Mesendoderm (in vitro differentiated cells): Measurements from ENCODE around the gene SERPINI1.

Source experiments
- DNase-seq: peaks from one replicate; pipeline ENCODE4 v3.0.0; 2013
- H2AK5ac ChIP-seq: 2 replicates; pipeline ENCODE4 v1.6.1; 2013; ENCODE audit warnings: low read length, inconsistent platforms
- H2BK120ac ChIP-seq: 2 replicates; pipeline ENCODE4 v1.6.1; 2013; ENCODE audit warnings: low read depth, mild to moderate bottlenecking, low read length, moderate library complexity, mixed read lengths
- H2BK15ac ChIP-seq: replicated peaks from 2 replicates; pipeline ENCODE4 v1.6.1; 2013; ENCODE audit warnings: low read depth, mild to moderate bottlenecking, moderate library complexity
- H2BK5ac ChIP-seq: 2 replicates; pipeline ENCODE4 v1.6.1; 2013; ENCODE audit warnings: low read length, inconsistent platforms
- H3K18ac ChIP-seq: 2 replicates; pipeline ENCODE4 v1.6.1; 2013; ENCODE audit warnings: mild to moderate bottlenecking, low read length, mixed read lengths
- H3K23ac ChIP-seq: one replicate; pipeline ENCODE4 v1.6.1; 2013; ENCODE audit warnings: low read length
- H3K27ac ChIP-seq: 2 replicates; pipeline ENCODE4 v1.5.1; 2013; ENCODE audit warnings: low read depth, mild to moderate bottlenecking, inconsistent platforms, low read length, moderate library complexity
- H3K27me3 ChIP-seq: 2 replicates; pipeline ENCODE4 v1.6.1; 2013; ENCODE audit warnings: low read length, control low read depth, mild to moderate bottlenecking, inconsistent platforms; ENCODE audit not compliant: insufficient read depth, poor library complexity
- H3K36me3 ChIP-seq: 2 replicates; pipeline ENCODE4 v1.6.1; 2013; ENCODE audit warnings: low read length, inconsistent platforms; ENCODE audit not compliant: control insufficient read depth, insufficient read depth
- H3K4ac ChIP-seq: one replicate; pipeline ENCODE4 v1.6.1; 2013; ENCODE audit warnings: low read depth, mild to moderate bottlenecking, low read length, moderate library complexity
- H3K4me1 ChIP-seq: 2 replicates; pipeline ENCODE4 v1.6.1; 2013; ENCODE audit warnings: low read depth, low read length, inconsistent platforms; ENCODE audit not compliant: control insufficient read depth
- H3K4me2 ChIP-seq: 2 replicates; pipeline ENCODE4 v1.6.1; 2013; ENCODE audit warnings: low read length
- H3K4me3 ChIP-seq: 2 replicates; pipeline ENCODE4 v1.5.1; 2013; ENCODE audit warnings: mild to moderate bottlenecking, low read length
- H3K56ac ChIP-seq: one replicate; pipeline ENCODE4 v1.6.1; 2013; ENCODE audit warnings: low read length
- H3K79me1 ChIP-seq: 2 replicates; pipeline ENCODE4 v1.6.1; 2013; ENCODE audit warnings: low read length, inconsistent platforms
- H3K79me2 ChIP-seq: 2 replicates; pipeline ENCODE4 v1.6.1; 2013; ENCODE audit warnings: mild to moderate bottlenecking, low read length; ENCODE audit not compliant: control insufficient read depth, insufficient read depth
- H3K9ac ChIP-seq: 2 replicates; pipeline ENCODE4 v1.6.1; 2013; ENCODE audit warnings: low read length, inconsistent platforms
- H4K5ac ChIP-seq: one replicate; pipeline ENCODE4 v1.6.1; 2013; ENCODE audit warnings: low read length
- H4K8ac ChIP-seq: one replicate; pipeline ENCODE4 v1.6.1; 2013; ENCODE audit warnings: low read depth, mild to moderate bottlenecking, control low read depth, low read length, moderate library complexity
- WGBS: extraction: QIAGEN DNeasy Blood & Tissue Kit; methylation state at CpG from one replicate; pipeline ENCODE4 v1.1.7; 2013; ENCODE audit warnings: low lambda C conversion rate, missing lambda C conversion rate; ENCODE audit not compliant: insufficient coverage; ENCODE audit errors: extremely low coverage; 5-methylcytosine and 5-hydroxymethylcytosine counted together

SERPINI1 gene

DNA sequence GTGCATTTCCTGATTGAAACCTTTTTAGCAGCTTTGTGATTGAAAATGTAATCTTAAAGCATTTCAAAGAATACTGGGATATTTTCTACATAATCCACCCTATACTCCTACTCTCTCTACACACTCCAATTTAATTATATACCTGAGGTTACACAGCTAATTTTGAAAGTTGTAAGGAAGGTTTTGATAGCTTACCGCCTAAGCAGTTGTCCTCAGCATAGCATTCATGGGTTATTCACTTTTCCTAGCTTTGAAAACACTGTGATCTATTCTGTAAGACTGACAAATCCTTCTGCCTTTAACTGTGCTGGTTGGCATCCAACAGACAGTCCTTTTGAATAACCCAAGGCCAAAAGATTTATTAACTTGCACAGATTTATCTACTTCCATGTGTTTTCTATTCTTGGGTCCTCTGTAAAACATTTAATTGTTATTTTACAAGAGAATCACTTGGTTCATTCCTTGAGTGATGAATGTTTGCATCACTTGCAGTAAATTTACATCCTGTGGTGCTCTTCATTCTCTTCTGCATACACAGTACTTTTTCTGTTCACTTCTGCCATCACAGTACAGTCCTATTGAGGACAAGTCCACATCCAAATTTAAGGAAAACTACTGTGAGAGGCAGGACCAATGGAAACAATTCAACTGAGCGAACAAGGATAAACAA is 44.8 kb downstream of the SERPINI1 start:
- no peak for DNase-seq
- no peaks in the 10 kb centered on the region for H3K4me1 ChIP-seq
- H2AK5ac ChIP-seq = no peak overlapping the region
- no CpG with 5 or more reads among the region's 2 CpGs for WGBS
- H3K79me1 ChIP-seq = no peaks in the 10 kb centered on the region
- H3K79me2 ChIP-seq = no peaks in the 10 kb centered on the region
- no peak overlapping the region for H3K4ac ChIP-seq
- no peak overlapping the region for H3K27ac ChIP-seq
- H3K18ac ChIP-seq = no peak overlapping the region
- no peak overlapping the region for H3K4me3 ChIP-seq
- H2BK15ac ChIP-seq = no peak overlapping the region
- no peaks in the 10 kb centered on the region for H3K36me3 ChIP-seq
- no peak overlapping the region for H3K23ac ChIP-seq
- no peak overlapping the region for H3K9ac ChIP-seq
- no peak overlapping the region for H4K8ac ChIP-seq
- no peak overlapping the region for H3K56ac ChIP-seq
- no peak overlapping the region for H2BK120ac ChIP-seq
- H4K5ac ChIP-seq = no peak overlapping the region
- H3K27me3 ChIP-seq = no peaks in the 10 kb centered on the region
- H2BK5ac ChIP-seq = no peak overlapping the region
- no peak overlapping the region for H3K4me2 ChIP-seq

DNA sequence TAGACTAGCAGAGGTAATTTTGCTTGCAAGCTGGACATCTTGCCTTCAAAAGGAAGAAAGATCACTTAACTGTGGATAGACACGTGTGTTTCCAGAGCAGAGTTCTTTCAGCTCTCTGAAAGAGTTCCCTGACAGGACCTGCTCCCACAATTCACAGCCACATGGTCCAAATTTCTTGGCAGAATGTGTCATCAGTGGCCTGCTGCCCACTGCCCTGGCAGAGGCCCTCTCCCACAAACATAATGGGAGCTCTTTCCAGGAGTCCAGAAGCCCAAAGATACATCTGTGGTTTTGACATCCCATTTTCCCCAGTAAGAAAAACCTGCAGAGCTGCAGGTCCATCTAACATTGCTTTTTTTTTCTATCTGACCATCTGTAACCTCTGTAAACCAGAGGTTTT is 48.3 kb downstream of the SERPINI1 start:
- no peaks in the 10 kb centered on the region for H3K79me1 ChIP-seq
- WGBS = no CpG with 5 or more reads among the region's 1 CpG
- no peak overlapping the region for H2AK5ac ChIP-seq
- H3K4me1 ChIP-seq = no peaks in the 10 kb centered on the region
- H3K23ac ChIP-seq = no peak overlapping the region
- no peak overlapping the region for H2BK5ac ChIP-seq
- no peaks in the 10 kb centered on the region for H3K79me2 ChIP-seq
- no peak overlapping the region for H4K5ac ChIP-seq
- H2BK120ac ChIP-seq = no peak overlapping the region
- no peak overlapping the region for H3K4me3 ChIP-seq
- no peak overlapping the region for H2BK15ac ChIP-seq
- no peak for DNase-seq
- H3K18ac ChIP-seq = no peak overlapping the region
- H3K4ac ChIP-seq = no peak overlapping the region
- H3K4me2 ChIP-seq = no peak overlapping the region
- no peaks in the 10 kb centered on the region for H3K36me3 ChIP-seq
- H4K8ac ChIP-seq = no peak overlapping the region
- no peak overlapping the region for H3K27ac ChIP-seq
- no peak overlapping the region for H3K56ac ChIP-seq
- H3K9ac ChIP-seq = no peak overlapping the region
- H3K27me3 ChIP-seq = no peaks in the 10 kb centered on the region

DNA sequence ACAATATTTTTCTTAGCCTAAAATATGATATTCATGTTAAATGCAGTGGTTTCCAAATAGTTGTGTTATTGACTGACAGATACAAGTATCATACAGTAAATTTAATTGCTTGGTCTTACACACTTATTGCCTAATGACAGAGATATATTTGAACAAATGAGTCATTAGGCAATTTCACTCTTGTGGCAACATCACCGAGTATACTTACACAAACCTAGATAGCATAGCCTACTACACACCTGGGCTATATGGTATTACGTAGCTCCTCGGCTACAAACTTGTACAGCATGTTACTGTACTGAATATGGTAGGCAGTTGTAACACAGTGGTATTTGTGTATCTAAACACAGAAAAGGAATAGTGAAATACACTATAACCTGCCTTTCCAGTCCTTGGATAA is 50.3 kb downstream of the SERPINI1 start:
- H3K4ac ChIP-seq = no peak overlapping the region
- H3K4me2 ChIP-seq = no peak overlapping the region
- no peak overlapping the region for H3K4me3 ChIP-seq
- WGBS = no CpG with 5 or more reads among the region's 3 CpGs
- no peaks in the 10 kb centered on the region for H3K27me3 ChIP-seq
- H3K23ac ChIP-seq = no peak overlapping the region
- H4K5ac ChIP-seq = no peak overlapping the region
- no peak overlapping the region for H3K27ac ChIP-seq
- no peak overlapping the region for H3K18ac ChIP-seq
- H2BK5ac ChIP-seq = peak overlapping the region; percentile 38
- H3K4me1 ChIP-seq = no peaks in the 10 kb centered on the region
- H3K56ac ChIP-seq = no peak overlapping the region
- no peak overlapping the region for H3K9ac ChIP-seq
- H3K79me1 ChIP-seq = no peaks in the 10 kb centered on the region
- H2AK5ac ChIP-seq = no peak overlapping the region
- H2BK15ac ChIP-seq = no peak overlapping the region
- no peak overlapping the region for H4K8ac ChIP-seq
- H3K79me2 ChIP-seq = no peaks in the 10 kb centered on the region
- DNase-seq = no peak
- H2BK120ac ChIP-seq = no peak overlapping the region
- H3K36me3 ChIP-seq = no peaks in the 10 kb centered on the region

DNA sequence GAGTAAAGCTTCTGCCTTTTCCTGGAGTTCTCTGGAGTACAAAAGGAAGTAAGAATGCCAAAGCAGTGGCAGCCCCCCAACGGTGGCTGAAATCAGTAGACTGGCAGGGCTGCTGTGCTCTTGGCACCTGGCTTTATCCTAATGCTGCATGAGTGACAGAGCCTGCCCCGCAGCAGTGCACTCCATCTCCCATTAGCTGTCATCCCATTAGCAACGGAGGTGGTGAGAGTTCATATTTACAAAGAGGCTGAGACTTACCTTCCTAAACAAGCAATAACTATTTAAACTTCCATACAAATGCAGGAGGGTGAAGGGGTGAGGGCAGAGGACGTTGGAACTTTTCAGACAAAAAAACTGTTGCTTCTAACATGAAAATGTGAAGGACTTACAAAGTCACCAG is 51.9 kb downstream of the SERPINI1 start:
- Histone ChIP-seq H3K79me1 (no peaks in the 10 kb centered on the region), H3K56ac (no peak overlapping the region), H3K4me1 (no peaks in the 10 kb centered on the region), H3K27ac (no peak overlapping the region), H4K5ac (no peak overlapping the region), H2BK120ac (no peak overlapping the region), H3K9ac (no peak overlapping the region), H3K4ac (peak overlapping the region; percentile 12), H4K8ac (no peak overlapping the region), H3K18ac (peak overlapping the region; percentile 14), H3K4me2 (no peak overlapping the region), H3K36me3 (no peaks in the 10 kb centered on the region), H2AK5ac (no peak overlapping the region), H2BK15ac (no peak overlapping the region), H3K23ac (no peak overlapping the region), H3K27me3 (no peaks in the 10 kb centered on the region), H3K4me3 (no peak overlapping the region), H2BK5ac (no peak overlapping the region), H3K79me2 (no peaks in the 10 kb centered on the region)
- WGBS = no CpG with 5 or more reads among the region's 4 CpGs
- DNase-seq = peak; percentile 19

DNA sequence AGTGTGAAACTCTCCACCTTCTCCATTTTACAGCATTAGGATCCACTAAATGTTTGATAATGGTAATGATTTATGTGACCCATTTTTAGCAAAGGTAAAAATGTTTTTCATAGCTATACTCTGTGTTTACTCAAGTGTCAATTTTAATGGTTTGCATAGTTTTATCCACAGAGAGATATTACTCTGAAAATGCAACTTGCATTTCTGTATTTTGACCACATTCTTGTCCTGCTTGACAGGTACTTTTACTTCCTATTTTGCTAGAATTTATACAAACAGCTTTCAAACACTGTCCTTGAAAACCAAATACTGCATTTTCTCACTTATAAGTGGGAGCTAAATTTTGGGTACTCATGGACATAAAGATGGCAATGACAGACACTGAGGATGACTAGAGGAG is 62.9 kb downstream of the SERPINI1 start:
- H3K56ac ChIP-seq = no peak overlapping the region
- H4K5ac ChIP-seq = no peak overlapping the region
- H3K9ac ChIP-seq = no peak overlapping the region
- H3K18ac ChIP-seq = no peak overlapping the region
- no peaks in the 10 kb centered on the region for H3K27me3 ChIP-seq
- H2BK5ac ChIP-seq = no peak overlapping the region
- no peak overlapping the region for H3K23ac ChIP-seq
- no peak overlapping the region for H2BK15ac ChIP-seq
- DNase-seq = no peak
- H3K27ac ChIP-seq = no peak overlapping the region
- no peak overlapping the region for H4K8ac ChIP-seq
- H3K4ac ChIP-seq = no peak overlapping the region
- no peak overlapping the region for H2BK120ac ChIP-seq
- H3K36me3 ChIP-seq = no peaks in the 10 kb centered on the region
- H2AK5ac ChIP-seq = no peak overlapping the region
- no peaks in the 10 kb centered on the region for H3K79me2 ChIP-seq
- H3K4me3 ChIP-seq = no peak overlapping the region
- no peaks in the 10 kb centered on the region for H3K79me1 ChIP-seq
- H3K4me2 ChIP-seq = no peak overlapping the region
- H3K4me1 ChIP-seq = no peaks in the 10 kb centered on the region

DNA sequence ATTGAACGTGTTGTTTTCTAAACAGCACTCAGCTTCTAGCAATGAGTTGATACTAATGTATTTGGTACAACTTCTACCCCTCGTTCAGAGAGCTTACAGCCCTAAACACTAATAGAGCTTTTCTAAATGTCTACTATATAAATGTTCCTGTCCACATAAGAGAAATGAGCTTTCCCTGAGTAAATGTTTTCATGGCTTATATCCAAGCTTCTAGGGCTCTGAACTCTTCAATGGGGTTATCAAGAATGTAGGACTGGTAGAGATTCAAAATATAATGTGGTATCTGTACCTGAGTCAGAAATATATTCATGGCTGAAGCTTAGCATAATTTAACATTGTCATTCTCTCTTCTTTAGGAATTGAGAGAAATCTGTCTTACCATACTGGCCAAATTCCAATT is 73.4 kb downstream of the SERPINI1 start:
- DNase-seq = no peak
- Histone ChIP-seq H3K4me2 (no peak overlapping the region), H4K5ac (no peak overlapping the region), H3K27me3 (no peaks in the 10 kb centered on the region), H3K4me3 (no peak overlapping the region), H3K4me1 (peaks cover 3% of the 10 kb centered on the region), H3K79me1 (no peaks in the 10 kb centered on the region), H3K23ac (no peak overlapping the region), H4K8ac (no peak overlapping the region), H3K18ac (no peak overlapping the region), H3K4ac (no peak overlapping the region), H3K9ac (no peak overlapping the region), H3K27ac (no peak overlapping the region), H3K79me2 (no peaks in the 10 kb centered on the region), H3K36me3 (no peaks in the 10 kb centered on the region), H2BK15ac (no peak overlapping the region), H2BK120ac (no peak overlapping the region), H3K56ac (no peak overlapping the region), H2BK5ac (no peak overlapping the region), H2AK5ac (no peak overlapping the region)
- whole genome bisulfite sequencing = no CpG with 5 or more reads among the region's 2 CpGs
